Hematopoietic multipotent progenitor cell treated with erythropoietin and hydrocortisone succinate and interleukin-3 and kit ligand, for 8 days (in vitro differentiated cells): Measurements from ENCODE around the gene RNGTT.
"Not testable (repeated sequence)": the region's sequence is repeated elsewhere in the genome, so short reads cannot be mapped to it uniquely, and the experiment has no call there.

Experiments
- DNase-seq: peaks from one replicate; pipeline ENCODE4 v3.0.0-alpha.2; 2015

RNGTT gene

GRCh38 chr6:88963139-88964090, at the start of gene RNGTT:
Gene RNGTT, minus strand, starts transcription at chr6:88963618. Its CDS starts 209 bp downstream, at chr6:88963409.
- DNase-seq = peak; percentile 98

GRCh38 chr6:89011436-89011835, 48.0 kb upstream of the RNGTT start:
- DNase-seq = no peak

- no peak for DNase-seq
Observed at GRCh38 chr6:89010825-89011224, 47.4 kb upstream of the RNGTT start.

DNA sequence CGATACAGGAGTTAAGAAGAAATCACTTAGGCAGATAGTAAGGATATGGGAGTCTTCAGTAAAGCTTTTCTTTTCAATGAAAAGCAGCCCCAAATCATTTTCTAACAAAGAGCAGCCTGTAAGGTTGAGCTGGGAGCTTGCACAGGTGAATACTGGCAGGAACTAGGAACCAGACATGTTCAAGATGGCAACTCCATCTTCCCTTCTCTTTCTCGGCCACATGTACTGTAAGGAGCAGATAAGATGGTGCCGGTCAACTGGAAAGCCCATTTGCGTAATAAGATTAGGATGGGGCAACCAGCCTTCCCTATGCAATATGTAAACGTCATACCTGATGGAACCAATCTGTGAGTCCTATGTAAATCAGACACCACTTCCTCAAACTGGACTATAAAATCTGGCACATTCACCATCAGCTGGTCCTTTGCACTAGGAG, 46.2 kb upstream of the RNGTT start:
- no peak for DNase-seq

- DNase-seq = no peak
Observed at GRCh38 chr6:89008815-89009374, 45.5 kb upstream of the RNGTT start.

DNA sequence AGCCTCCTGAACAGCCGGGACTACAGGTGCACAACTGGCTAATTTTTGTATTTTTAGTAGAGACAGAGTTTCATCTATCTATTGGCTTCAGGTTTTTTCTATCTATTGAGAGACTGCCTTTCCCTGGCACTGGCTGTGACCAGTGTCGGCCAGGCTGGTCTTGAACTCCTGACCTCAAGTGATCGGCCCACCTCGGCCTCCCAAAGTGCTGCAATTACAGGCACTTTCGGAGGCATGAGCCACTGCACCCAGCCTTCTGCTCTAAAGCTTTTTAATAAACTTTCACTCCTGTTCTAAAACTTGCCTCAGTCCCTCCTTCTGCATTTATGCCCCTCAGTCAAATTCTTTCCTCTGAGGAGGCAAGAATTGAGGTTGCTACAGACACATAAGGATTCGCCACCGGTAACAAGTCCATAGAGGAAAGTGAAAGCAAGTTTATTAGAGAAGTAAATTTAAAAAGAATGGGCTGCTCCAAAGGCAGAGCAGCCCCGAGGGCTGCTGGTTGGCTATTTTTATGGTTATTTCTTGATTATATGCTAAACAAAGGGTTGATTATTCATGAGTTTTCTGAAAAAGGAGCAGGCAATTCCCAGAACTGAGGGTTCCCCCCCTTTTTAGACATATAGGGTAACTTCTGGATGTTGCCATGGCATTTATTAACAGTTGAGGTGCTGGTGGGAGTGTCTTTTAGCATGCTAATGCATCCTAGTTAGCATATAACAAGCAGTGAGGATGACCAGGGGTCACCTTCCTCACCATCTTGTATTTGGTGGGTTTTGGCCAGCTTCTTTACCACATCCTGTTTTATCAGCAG, 44.8 kb upstream of the RNGTT start:
- DNase-seq = no peak

DNA sequence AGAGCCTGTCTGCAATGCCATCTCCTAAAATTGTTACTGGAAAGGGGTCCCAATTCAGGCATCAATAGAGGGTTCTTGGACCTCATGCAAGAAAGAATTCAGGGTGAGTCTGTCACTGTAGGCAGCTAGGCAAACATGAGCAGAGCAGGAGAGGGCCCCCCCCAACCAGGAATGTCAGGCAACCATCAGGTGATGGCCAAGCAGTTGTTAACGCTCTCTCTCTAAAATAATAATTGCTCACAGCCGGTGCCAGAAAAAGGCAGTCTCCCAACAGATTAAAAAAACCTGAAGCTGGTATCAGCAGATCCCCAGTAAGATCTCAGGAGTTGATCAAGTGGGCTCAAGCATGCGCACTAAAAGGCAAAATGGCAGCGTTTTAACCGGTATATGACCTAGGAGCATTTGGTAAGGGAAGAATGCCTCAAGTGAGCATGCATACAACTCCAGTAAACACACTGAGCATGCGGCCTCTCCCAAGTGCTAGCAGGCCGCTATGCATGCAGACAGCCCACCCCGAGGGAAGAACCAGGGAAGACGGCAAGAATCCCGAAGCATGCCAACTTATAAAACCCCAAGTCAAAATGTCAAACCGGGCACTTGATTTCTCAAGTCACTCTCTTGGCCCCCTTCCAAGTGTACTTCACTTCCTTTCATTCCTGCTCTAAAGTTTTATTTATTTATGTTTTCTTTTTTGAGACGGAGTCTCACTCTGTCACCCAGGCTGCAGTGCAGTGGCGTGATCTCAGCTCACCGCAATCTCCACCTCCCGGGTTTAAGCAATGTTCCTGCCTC, 44.0 kb upstream of the RNGTT start:
- peak; percentile 41 for DNase-seq

GRCh38 chr6:89002523-89002922, 39.1 kb upstream of the RNGTT start:
- DNase-seq = no peak

DNA sequence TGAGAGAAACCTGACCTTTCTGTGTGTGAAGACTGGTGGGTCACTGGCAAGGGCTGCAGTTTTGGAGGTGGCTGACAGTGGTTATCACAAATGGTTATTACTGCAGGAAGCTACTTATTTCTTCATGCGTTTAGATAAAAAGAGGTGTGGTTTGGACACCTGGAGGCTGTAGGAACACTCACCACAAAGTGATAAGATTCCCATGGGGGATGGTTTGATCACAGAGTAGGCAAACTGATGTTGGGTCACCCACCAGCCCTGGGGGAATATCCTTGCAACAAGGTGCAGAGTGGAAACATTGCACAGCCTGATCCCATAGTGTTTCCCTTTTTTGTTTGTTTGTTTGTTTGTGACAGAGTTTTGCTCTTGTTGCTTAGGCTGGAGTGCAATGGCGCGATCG, 33.9 kb upstream of the RNGTT start:
- peak; percentile 32 for DNase-seq

DNA sequence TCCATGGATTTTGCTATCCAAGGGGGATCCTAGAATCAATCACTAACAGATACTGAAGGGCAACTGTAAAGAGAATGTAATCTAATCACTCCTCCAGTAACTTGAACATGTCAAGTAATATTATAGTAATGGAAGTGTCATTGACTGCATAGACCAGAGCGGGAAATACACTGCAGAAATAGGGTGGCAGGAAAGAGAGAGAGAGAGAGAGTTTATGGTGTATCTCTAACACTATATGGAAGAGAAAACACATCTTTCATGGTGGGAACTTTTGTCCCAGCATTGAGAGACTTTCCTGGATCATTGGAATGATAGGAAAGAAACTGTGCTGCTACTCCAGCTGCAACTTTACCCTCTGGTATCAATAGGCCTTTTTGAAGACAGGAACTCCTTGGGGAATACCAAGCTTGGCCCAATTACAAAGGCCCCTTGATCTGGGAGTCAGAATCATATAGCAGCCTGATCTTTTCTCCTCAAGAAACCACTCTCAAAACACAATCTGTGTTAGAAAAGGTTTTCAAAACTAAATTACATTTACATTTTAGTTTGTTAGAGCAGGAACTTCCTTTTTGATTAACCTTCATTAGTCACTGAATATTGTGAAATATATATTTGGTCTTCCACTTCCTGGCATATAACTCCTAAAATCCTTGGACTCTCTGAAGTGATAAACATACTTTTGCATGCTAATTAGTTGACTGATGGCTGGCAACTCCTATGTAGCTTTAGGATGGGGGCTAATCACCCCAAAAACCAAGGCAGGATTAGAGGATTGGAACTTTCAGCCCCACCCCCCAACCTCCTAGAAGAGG, 29.5 kb upstream of the RNGTT start:
- DNase-seq = no peak

DNA sequence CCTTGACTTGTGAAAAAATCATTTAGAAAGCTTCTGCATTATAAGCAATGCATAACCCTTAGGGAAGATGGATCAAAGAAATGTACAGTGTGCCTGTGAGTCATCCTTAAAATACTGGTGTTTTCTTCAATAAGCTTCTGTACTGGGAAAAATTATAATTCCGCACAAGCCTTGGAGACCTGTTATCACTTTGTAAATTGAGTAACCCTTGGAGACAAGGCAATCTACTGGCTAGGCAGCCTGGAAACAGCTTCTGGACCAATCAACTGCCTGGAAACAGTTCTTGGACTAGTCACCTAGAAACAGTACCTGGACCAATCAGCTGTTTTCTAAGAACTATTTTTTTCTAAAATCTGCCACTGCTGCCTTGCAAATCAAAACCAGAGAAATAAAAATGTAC, 25.8 kb upstream of the RNGTT start:
- no peak for DNase-seq

DNA sequence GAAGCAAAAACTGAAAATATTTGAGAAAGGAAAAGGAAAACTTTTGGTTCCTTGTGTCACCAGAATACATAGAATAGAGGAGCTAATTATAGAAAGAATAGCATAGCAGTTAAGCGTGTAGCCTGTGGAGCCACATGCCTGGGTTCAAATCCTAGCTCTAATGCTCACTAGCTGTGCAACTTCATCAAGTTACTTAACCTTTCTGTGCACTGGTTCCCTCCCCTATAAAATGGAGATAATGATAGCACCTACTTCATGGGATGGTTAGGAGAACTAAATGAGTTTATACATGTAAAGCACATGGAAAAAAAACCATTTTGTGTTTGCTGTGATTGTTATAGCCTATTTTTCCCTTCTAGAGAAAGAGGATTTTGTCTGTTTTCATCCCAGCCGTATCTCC, 24.5 kb upstream of the RNGTT start:
- no peak for DNase-seq

GRCh38 chr6:88985901-88986300, 22.5 kb upstream of the RNGTT start:
- DNase-seq = no peak

DNA sequence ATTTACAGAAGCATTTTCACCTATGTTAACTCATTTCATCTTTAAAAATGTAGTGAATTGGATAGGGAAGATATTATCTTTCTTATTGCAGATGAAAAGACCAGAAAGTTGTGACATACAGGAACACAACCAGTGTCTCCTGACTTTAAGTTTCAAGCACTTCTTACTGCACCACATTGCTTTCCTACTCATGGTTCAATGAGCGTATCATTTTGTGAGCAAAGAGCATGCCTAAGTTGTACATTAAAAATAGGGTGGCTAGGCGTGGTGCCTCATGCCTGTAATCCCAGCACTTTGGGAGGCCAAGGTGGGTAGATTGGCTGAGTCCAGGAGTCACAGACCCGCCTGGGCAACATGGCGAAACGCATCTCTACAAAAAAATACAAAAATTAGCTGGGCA, 21.2 kb upstream of the RNGTT start:
- no peak for DNase-seq

DNA sequence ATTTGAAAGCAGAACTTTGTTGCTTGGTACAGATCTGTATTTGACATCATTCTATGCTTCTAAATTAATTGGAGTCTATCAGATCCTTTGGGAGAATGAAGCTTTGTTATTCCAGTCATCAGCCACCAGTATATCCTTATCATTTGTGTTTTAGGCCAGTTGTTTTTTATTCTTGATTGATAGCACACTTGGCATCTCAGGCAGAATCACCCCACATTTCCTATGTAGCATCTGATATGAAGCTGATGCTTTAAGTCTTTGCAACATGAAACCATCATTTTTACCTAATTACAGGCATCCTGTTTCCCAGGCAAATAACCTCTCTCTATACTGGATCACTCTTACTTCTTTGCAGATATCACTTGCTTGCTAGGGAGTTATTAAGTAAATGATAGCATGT, 20.7 kb upstream of the RNGTT start:
- DNase-seq = no peak

- DNase-seq = peak; percentile 41
Observed at GRCh38 chr6:88983532-88983931, 20.1 kb upstream of the RNGTT start.

DNA sequence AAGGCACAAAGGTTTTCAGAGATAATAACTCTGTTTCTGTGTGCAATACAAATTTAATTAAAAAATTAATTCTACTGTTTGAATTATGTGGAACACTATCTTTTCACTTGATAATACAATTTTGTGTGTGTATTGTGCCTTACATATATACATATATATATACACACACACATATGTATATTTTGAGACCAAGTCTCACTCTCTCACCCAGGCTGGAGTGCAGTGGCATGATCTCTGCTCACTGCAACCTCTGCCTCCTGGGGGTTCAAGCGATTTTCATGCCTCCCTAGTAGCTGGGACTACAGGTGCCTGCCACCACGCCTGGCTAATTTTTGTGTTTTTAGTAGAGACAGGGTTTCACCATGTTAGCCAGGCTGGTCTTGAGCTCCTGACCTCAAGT, 19.7 kb upstream of the RNGTT start:
- not testable (repeated sequence) for DNase-seq

GRCh38 chr6:88982720-88983119, 19.3 kb upstream of the RNGTT start:
- DNase-seq = peak; percentile 75

GRCh38 chr6:88975369-88975768, 12.0 kb upstream of the RNGTT start:
- no peak for DNase-seq

- no peak for DNase-seq
Observed at GRCh38 chr6:88972504-88973423, 9.3 kb upstream of the RNGTT start.

DNA sequence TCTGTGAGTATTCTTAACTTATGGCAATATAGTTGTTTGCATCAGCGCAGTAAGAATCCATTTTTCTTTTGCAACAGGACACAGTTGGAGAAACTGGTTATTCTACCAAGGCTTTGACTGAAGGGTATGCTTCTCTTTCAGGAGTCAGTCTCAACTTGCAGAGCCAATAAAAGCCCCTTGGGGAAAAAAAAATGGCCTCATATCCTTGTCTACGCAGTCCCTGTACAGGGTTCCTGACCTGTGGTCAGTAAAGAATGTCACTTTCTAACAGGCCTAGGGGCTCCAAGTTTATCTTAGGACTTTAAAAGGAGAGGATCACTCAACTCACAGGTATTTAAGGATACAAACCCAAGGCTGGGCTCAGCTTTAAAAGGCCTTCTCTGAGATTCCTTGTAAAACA, 6.9 kb upstream of the RNGTT start:
- no peak for DNase-seq
